SK-N-MC (cell line): ENCODE data around the gene EXOC8.

Experiments used
- DNase-seq: peaks from one replicate; pipeline ENCODE4 v3.0.0-alpha.2; 2011; ENCODE audit warnings: low read depth, low spot score
- H3K27ac ChIP-seq: fragments of 200-600 bp; sonication (generic); 2 replicates; pipeline ENCODE4 v1.5.1; 2016; ENCODE audit warnings: mixed run types
- H3K36me3 ChIP-seq: fragments of 200-600 bp; sonication (generic); 2 replicates; pipeline ENCODE4 v1.6.1; 2017; ENCODE audit warnings: antibody characterized with exemption, low read length, mixed read lengths; ENCODE audit not compliant: insufficient read depth
- H3K4me3 ChIP-seq: fragments of 200-600 bp; sonication (generic); 2 replicates; pipeline ENCODE4 v1.5.1; 2016
- H3K9ac ChIP-seq: fragments of 200-600 bp; sonication (generic); 2 replicates; pipeline ENCODE4 v1.8.0; 2017; ENCODE audit warnings: mixed run types, mixed read lengths; ENCODE audit not compliant: insufficient read length
- H3K9me3 ChIP-seq: fragments of 200-600 bp; sonication (generic); 2 replicates; pipeline ENCODE4 v1.6.1; 2017; ENCODE audit warnings: low read depth, mild to moderate bottlenecking, antibody characterized with exemption, low read length, moderate library complexity, mixed read lengths
- EZH2 ChIP-seq: fragments of 200-600 bp; sonication (generic); IDR thresholded peaks from one replicate; pipeline ENCODE4 v1.6.1; 2017; ENCODE audit warnings: antibody characterized with exemption
- FOXP2 ChIP-seq: optimal IDR thresholded peaks from 2 replicates; pipeline ENCODE3; 2011; ENCODE audit warnings: mild to moderate bottlenecking, moderate library complexity; ENCODE audit not compliant: insufficient read depth; ENCODE audit errors: extremely low read length, control extremely low read depth
- POLR2AphosphoS5 ChIP-seq: IDR thresholded peaks from 2 replicates; pipeline ENCODE4 v1.6.1; 2012; ENCODE audit warnings: mild to moderate bottlenecking, low read depth, low read length, borderline replicate concordance

The EXOC8 gene

DNA sequence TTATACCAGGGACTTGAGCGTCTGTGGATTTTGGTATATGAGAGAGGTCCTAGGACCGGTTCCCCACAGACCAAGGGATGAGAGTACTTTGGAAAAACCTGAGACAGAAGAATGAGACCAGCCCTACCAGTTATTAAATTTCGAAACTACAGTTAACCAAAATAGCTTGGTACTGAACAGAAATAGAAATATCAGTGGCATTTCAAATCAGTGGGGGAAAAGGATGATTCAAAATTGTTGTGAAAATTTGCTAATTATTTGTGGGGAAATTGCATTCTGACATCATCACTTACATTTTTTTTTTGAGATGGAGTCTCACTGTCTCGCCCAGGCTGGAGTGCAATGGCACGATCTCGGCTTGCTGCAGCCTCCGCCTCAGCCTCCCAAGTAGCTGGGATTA is 8.2 kb downstream of the EXOC8 start:
- no peak for TF ChIP-seq FOXP2
- TF ChIP-seq EZH2 = no peak
- TF ChIP-seq POLR2AphosphoS5 = no peak

GRCh38 chr1:231327617-231328016 is 10.0 kb downstream of the EXOC8 start:
- Histone ChIP-seq H3K9me3 (no peaks in the 10 kb centered on the region), H3K4me3 (no peak overlapping the region), H3K9ac (no peak overlapping the region), H3K36me3 (no peaks in the 10 kb centered on the region), H3K27ac (no peak overlapping the region)
- no peak for DNase-seq
- no peak for TF ChIP-seq FOXP2
- no peak for TF ChIP-seq POLR2AphosphoS5

More for the DNA sequence above, 8.2 kb downstream of the EXOC8 start:
- Histone ChIP-seq H3K27ac (no peak overlapping the region), H3K36me3 (peaks cover 4% of the 10 kb centered on the region; the same call in 1 of the 2 replicates), H3K9me3 (no peaks in the 10 kb centered on the region), H3K4me3 (no peak overlapping the region), H3K9ac (no peak overlapping the region)
- no peak for DNase-seq

GRCh38 chr1:231326248-231326647 is 11.4 kb downstream of the EXOC8 start:
- TF ChIP-seq POLR2AphosphoS5 = no peak
- no peak for TF ChIP-seq FOXP2
- TF ChIP-seq EZH2 = no peak
- no peaks in the 10 kb centered on the region for H3K36me3 ChIP-seq
- no peak overlapping the region for H3K4me3 ChIP-seq
- H3K27ac ChIP-seq = no peak overlapping the region
- H3K9me3 ChIP-seq = no peaks in the 10 kb centered on the region
- no peak for DNase-seq
- no peak overlapping the region for H3K9ac ChIP-seq

- H3K36me3 ChIP-seq = no peaks in the 10 kb centered on the region
- no peak overlapping the region for H3K27ac ChIP-seq
- no peak overlapping the region for H3K9ac ChIP-seq
- TF ChIP-seq POLR2AphosphoS5 = no peak
- no peak for TF ChIP-seq EZH2
- TF ChIP-seq FOXP2 = no peak
- H3K9me3 ChIP-seq = no peaks in the 10 kb centered on the region
- no peak for DNase-seq
- H3K4me3 ChIP-seq = no peak overlapping the region
These were observed 13.0 kb downstream of the EXOC8 start for GRCh38 chr1:231324660-231325059.

DNA sequence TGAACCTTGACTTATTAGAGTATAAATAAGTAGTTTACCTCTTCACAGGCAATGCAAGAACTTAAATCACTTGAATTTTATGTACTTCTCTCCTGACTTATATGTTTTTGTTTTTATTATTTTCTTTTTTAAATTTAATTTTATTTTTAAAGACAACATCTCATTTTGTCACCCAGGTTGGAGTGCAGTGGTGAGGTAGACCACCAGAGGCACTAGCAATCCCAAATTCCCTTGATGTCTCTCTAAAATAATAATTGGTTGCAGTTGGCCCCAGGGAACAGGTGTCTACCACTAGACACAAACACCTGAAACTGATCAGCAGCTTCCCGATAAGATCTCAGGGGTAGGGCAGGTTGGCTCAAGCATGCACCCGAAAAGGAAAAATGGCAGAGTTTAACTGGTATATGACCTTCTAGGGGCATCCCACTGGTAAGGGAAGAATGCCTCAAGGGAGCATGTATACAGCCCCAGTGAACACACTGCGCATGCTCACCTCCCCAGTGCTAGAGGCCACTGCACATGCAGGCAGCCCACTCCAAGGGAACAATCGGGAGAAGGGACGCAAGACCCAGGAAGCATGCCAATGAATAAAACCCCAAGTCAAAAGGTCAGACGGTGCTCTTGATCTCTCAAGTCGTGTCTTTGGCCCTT is 14.6 kb downstream of the EXOC8 start:
- DNase-seq = no peak
- no peaks in the 10 kb centered on the region for H3K9me3 ChIP-seq

DNA sequence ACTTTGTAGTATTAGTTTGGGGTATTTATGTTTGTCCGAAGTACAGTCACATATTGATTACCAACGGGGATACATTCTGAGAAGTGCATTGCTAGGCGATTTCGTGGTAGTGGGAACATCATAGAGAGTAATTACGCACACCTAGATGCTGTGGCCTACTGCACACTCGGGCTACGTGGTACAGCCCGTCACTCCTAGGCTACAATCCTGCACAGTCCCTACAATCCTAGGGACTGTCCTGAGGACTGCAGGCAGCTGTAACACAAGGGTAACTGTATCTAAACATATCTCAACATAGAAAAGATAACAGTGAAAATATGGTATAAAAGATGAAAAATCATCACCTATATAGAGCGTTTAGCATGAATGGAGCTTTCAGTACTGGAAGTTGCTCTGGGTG is 18.6 kb downstream of the EXOC8 start:
- H3K9me3 ChIP-seq = no peaks in the 10 kb centered on the region
- no peaks in the 10 kb centered on the region for H3K36me3 ChIP-seq
- no peak for TF ChIP-seq FOXP2
- no peak for TF ChIP-seq EZH2
- no peak for TF ChIP-seq POLR2AphosphoS5
- no peak overlapping the region for H3K27ac ChIP-seq
- H3K4me3 ChIP-seq = no peak overlapping the region
- DNase-seq = no peak
- H3K9ac ChIP-seq = no peak overlapping the region

More for the DNA sequence above, 14.6 kb downstream of the EXOC8 start:
- H3K9ac ChIP-seq = no peak overlapping the region
- H3K27ac ChIP-seq = no peak overlapping the region
- H3K4me3 ChIP-seq = no peak overlapping the region
- no peaks in the 10 kb centered on the region for H3K36me3 ChIP-seq
- no peak for TF ChIP-seq POLR2AphosphoS5
- TF ChIP-seq FOXP2 = no peak
- no peak for TF ChIP-seq EZH2

- no peak for DNase-seq
- H3K36me3 ChIP-seq = no peaks in the 10 kb centered on the region
- no peak overlapping the region for H3K4me3 ChIP-seq
- H3K27ac ChIP-seq = no peak overlapping the region
- H3K9ac ChIP-seq = no peak overlapping the region
- H3K9me3 ChIP-seq = no peaks in the 10 kb centered on the region
- no peak for TF ChIP-seq FOXP2
- no peak for TF ChIP-seq EZH2
These were observed 19.1 kb downstream of the EXOC8 start for GRCh38 chr1:231318568-231318967.

GRCh38 chr1:231318015-231318355 is 19.7 kb downstream of the EXOC8 start:
- no peak for DNase-seq
- Histone ChIP-seq H3K9me3 (no peaks in the 10 kb centered on the region), H3K27ac (no peak overlapping the region), H3K9ac (no peak overlapping the region), H3K36me3 (no peaks in the 10 kb centered on the region), H3K4me3 (no peak overlapping the region)
- TF ChIP-seq FOXP2 (no peak), POLR2AphosphoS5 (no peak), EZH2 (no peak)

- Histone ChIP-seq H3K9me3 (no peaks in the 10 kb centered on the region), H3K27ac (no peak overlapping the region), H3K36me3 (no peaks in the 10 kb centered on the region), H3K4me3 (no peak overlapping the region), H3K9ac (no peak overlapping the region)
- TF ChIP-seq FOXP2 (no peak), EZH2 (no peak), POLR2AphosphoS5 (no peak)
- DNase-seq = no peak
These were observed 20.2 kb downstream of the EXOC8 start for GRCh38 chr1:231317306-231318014.
